Gastrocnemius medialis (tissue), 4 donors: ENCODE measurements around the gene LOC128125822.

Source experiments
- CTCF ChIP-seq, 5 experiments: fragments of 450-650 bp in 3 of 5; fragments of 200-600 bp in 2 of 5; sonication (generic) in 2 of 5; IDR thresholded peaks in 4 of 5; conservative IDR thresholded peaks in 1 of 5; 1 replicate in 4 of 5; 2 replicates in 1 of 5; pipeline ENCODE4 v1.5.1; 2016 to 2019; ENCODE audit warnings: antibody characterized with exemption in 5 of 5, mild to moderate bottlenecking in 3 of 5, moderate library complexity in 3 of 5
- POLR2A ChIP-seq, 2 donors: fragments of 450-650 bp; IDR thresholded peaks; one replicate each; pipeline ENCODE4 v1.6.1; 2017; ENCODE audit warnings: antibody characterized with exemption in 2 of 2, mild to moderate bottlenecking in 2 of 2, moderate library complexity in 2 of 2

GRCh38 chr6:63563235-63563634, 9.0 kb upstream of the LOC128125822 start:
- TF ChIP-seq CTCF (IDR thresholded peaks at IDR 0.05 in 4 of 5, conservative IDR thresholded peaks at IDR 0.05 in 1 of 5) (no peak), POLR2A (IDR thresholded peaks at IDR 0.05) (no peak)
